Smooth muscle cell (in vitro differentiated cells): ENCODE results near the gene RAB28. TPM values are rescaled to one million over a fixed set of nuclear protein-coding genes. Genes with fewer than 3 reads are reported as not detected.

ENCODE experiments used
- DNase-seq: peaks from one replicate; lab custom pipeline; 2025; ENCODE audit not compliant: unreplicated experiment; lab: John Stamatoyannopoulos, UW
- H2AFZ ChIP-seq: fragments of 200-600 bp; sonication (generic); 2 replicates; pipeline ENCODE4 v1.6.0; 2016; ENCODE audit warnings: antibody characterized with exemption, low read depth, mild to moderate bottlenecking
- H3F3A ChIP-seq: fragments of 200-600 bp; sonication (generic); 2 replicates; pipeline ENCODE4 v1.6.0; 2017; ENCODE audit warnings: antibody characterized with exemption, low read depth
- H3K27ac ChIP-seq: fragments of 200-600 bp; sonication (generic); 2 replicates; pipeline ENCODE4 v1.5.1; 2016; ENCODE audit warnings: low read depth, mild to moderate bottlenecking
- H3K27me3 ChIP-seq: fragments of 200-600 bp; sonication (generic); 2 replicates; pipeline ENCODE4 v1.6.1; 2016; ENCODE audit warnings: low read depth, mild to moderate bottlenecking
- H3K36me3 ChIP-seq: fragments of 200-600 bp; sonication (generic); 2 replicates; pipeline ENCODE4 v1.5.1; 2016; ENCODE audit warnings: low read depth
- H3K4me1 ChIP-seq: fragments of 200-600 bp; sonication (generic); 2 replicates; pipeline ENCODE4 v1.5.1; 2016; ENCODE audit warnings: low read depth
- H3K4me2 ChIP-seq: fragments of 200-600 bp; sonication (generic); 2 replicates; pipeline ENCODE4 v1.6.0; 2016; ENCODE audit warnings: mild to moderate bottlenecking
- H3K4me3 ChIP-seq: fragments of 200-600 bp; sonication (generic); 2 replicates; pipeline ENCODE4 v1.5.1; 2016; ENCODE audit warnings: mild to moderate bottlenecking
- H3K79me2 ChIP-seq: fragments of 200-600 bp; sonication (generic); 2 replicates; pipeline ENCODE4 v1.6.0; 2016; ENCODE audit warnings: low read depth, mild to moderate bottlenecking
- H3K9ac ChIP-seq: fragments of 200-600 bp; sonication (generic); 2 replicates; pipeline ENCODE4 v1.6.0; 2016; ENCODE audit warnings: low read depth
- H3K9me3 ChIP-seq: fragments of 200-600 bp; sonication (generic); replicated peaks from 2 replicates; pipeline ENCODE4 v1.5.1; 2016; ENCODE audit warnings: low read depth
- H4K20me1 ChIP-seq: fragments of 200-600 bp; sonication (generic); 2 replicates; pipeline ENCODE4 v1.6.0; 2016; ENCODE audit warnings: low read depth
- CTCF ChIP-seq: fragments of 200-600 bp; sonication (generic); IDR thresholded peaks from 2 replicates; pipeline ENCODE4 v1.5.1; 2017; ENCODE audit warnings: borderline replicate concordance, mild to moderate bottlenecking, antibody characterized with exemption; ENCODE audit not compliant: insufficient read depth, poor library complexity, severe bottlenecking
- WGBS: methylation state at CpG from one replicate; pipeline ENCODE4 v1.1.7; 2016; ENCODE audit warnings: low lambda C conversion rate; 5-methylcytosine and 5-hydroxymethylcytosine counted together
- polyA plus RNA-seq: library from polyadenylated mRNA; unstranded; fragments of >200 nt; fragmentation: Nextera tagmentation; extraction: Ambion mirVana; gene quantifications from 2 replicates; pipeline ENCODE4 v1.2.1, GENCODE V29; 2016
- total RNA-seq: library from RNA; depleted of rRNA; stranded (reverse); fragments of >200 nt; gene quantifications from 2 replicates; pipeline ENCODE4 v1.2.3, GENCODE V29; 2014

RAB28 gene
- total and polyA plus RNA-seq, 2 experiments from 2014 or later = 32.8 to 40.7 TPM

GRCh38 chr4:13481569-13481968 lies 2.6 kb downstream of the RAB28 start:
- Histone ChIP-seq H3K27me3 (no peaks in the 10 kb centered on the region), H3K9ac (no peak overlapping the region), H3K36me3 (no peaks in the 10 kb centered on the region), H3K4me1 (peaks cover 37% of the 10 kb centered on the region), H4K20me1 (peaks cover 14% of the 10 kb centered on the region), H3K4me3 (no peak overlapping the region), H3K27ac (no peak overlapping the region), H2AFZ (no peak overlapping the region), H3K9me3 (no peaks in the 10 kb centered on the region), H3F3A (peaks cover 12% of the 10 kb centered on the region), H3K79me2 (peaks cover 45% of the 10 kb centered on the region), H3K4me2 (peak overlapping the region; percentile 85)
- WGBS = 32% methylated on average over 1 of the region's 1 CpG
- no peak for TF ChIP-seq CTCF
- DNase-seq = no peak

- H3K9ac ChIP-seq = no peak overlapping the region
- peaks cover 14% of the 10 kb centered on the region for H4K20me1 ChIP-seq
- 92% methylated on average over 1 of the region's 1 CpG for WGBS
- peak overlapping the region; percentile 79 for H3K27ac ChIP-seq
- peaks cover 37% of the 10 kb centered on the region for H3K4me1 ChIP-seq
- DNase-seq = no peak
- no peaks in the 10 kb centered on the region for H3K9me3 ChIP-seq
- peaks cover 56% of the 10 kb centered on the region for H3K79me2 ChIP-seq
- H3F3A ChIP-seq = peaks cover 12% of the 10 kb centered on the region
- H3K4me2 ChIP-seq = no peak overlapping the region
- no peak overlapping the region for H2AFZ ChIP-seq
- no peaks in the 10 kb centered on the region for H3K36me3 ChIP-seq
- no peaks in the 10 kb centered on the region for H3K27me3 ChIP-seq
- no peak for TF ChIP-seq CTCF
- no peak overlapping the region for H3K4me3 ChIP-seq
Measured at GRCh38 chr4:13478707-13479106, 5.4 kb downstream of the RAB28 start.

GRCh38 chr4:13478131-13478530 lies 6.0 kb downstream of the RAB28 start:
- Histone ChIP-seq H3F3A (peaks cover 12% of the 10 kb centered on the region), H4K20me1 (peaks cover 15% of the 10 kb centered on the region), H3K27me3 (no peaks in the 10 kb centered on the region), H3K79me2 (peaks cover 55% of the 10 kb centered on the region), H3K9me3 (no peaks in the 10 kb centered on the region), H3K9ac (no peak overlapping the region), H3K36me3 (no peaks in the 10 kb centered on the region), H3K4me2 (peak overlapping the region; percentile 65), H3K27ac (peak overlapping the region; percentile 79), H3K4me1 (peaks cover 37% of the 10 kb centered on the region), H2AFZ (no peak overlapping the region), H3K4me3 (no peak overlapping the region)
- no peak for DNase-seq
- WGBS = 98% methylated on average over 2 of the region's 2 CpGs
- TF ChIP-seq CTCF = no peak

GRCh38 chr4:13476915-13477314 lies 7.2 kb downstream of the RAB28 start:
- no peak for TF ChIP-seq CTCF
- Histone ChIP-seq H3K79me2 (peaks cover 53% of the 10 kb centered on the region), H3F3A (peaks cover 12% of the 10 kb centered on the region), H3K27ac (peak overlapping the region; percentile 79), H3K4me2 (peak overlapping the region; percentile 65), H3K4me3 (no peak overlapping the region), H4K20me1 (peaks cover 15% of the 10 kb centered on the region), H3K36me3 (no peaks in the 10 kb centered on the region), H3K27me3 (no peaks in the 10 kb centered on the region), H3K9ac (no peak overlapping the region), H2AFZ (no peak overlapping the region), H3K9me3 (no peaks in the 10 kb centered on the region), H3K4me1 (peaks cover 26% of the 10 kb centered on the region)
- 1% methylated on average over 2 of the region's 2 CpGs for WGBS
- no peak for DNase-seq
